Left cardiac atrium (tissue), 4 donors: ENCODE results near the gene ELAPOR1. TPM values are rescaled to one million over a fixed set of nuclear protein-coding genes. Genes with fewer than 3 reads are reported as not detected.

ENCODE experiments used
- ATAC-seq, 2 donors: fragments of 200-7000 bp; cut with Tn5 transposase; one replicate each; pipeline ENCODE4 v1.9.1; 2020; ENCODE audit warnings: mild to moderate bottlenecking in 2 of 2, moderate library complexity in 2 of 2
- DNase-seq: peaks from one replicate; pipeline ENCODE4 v3.0.0-alpha.2; 2020
- intact Hi-C, 2 donors: fragments of 100-400 bp; cut with DNase I; formaldehyde crosslinking; loops; one replicate each; pipeline versions ENCODE4 v1.14.1 to v1.15.1; 2022 to 2023
- total RNA-seq, 2 donors: library from RNA; stranded (reverse); fragmentation: NEBNext Ultra II Directional; extraction: Animal tissue kit (Norgen Biotek cat#: 25700); gene quantifications; one replicate each; pipeline ENCODE4 v1.2.1, GENCODE V29; 2021
- donor health status: DM: no; HTN: yes; CAD: no.
- donor health status: DM: no; HTN: yes; CAD: no; lungs with severe emphysema.
- donor health status: DM: yes; HTN: yes; CAD: no.
- donor health status: Dilated cardiomyopathy.

ELAPOR1 gene
- total RNA-seq, 2 donors from 2014 or later = 0.21 to 0.39 TPM

DNA sequence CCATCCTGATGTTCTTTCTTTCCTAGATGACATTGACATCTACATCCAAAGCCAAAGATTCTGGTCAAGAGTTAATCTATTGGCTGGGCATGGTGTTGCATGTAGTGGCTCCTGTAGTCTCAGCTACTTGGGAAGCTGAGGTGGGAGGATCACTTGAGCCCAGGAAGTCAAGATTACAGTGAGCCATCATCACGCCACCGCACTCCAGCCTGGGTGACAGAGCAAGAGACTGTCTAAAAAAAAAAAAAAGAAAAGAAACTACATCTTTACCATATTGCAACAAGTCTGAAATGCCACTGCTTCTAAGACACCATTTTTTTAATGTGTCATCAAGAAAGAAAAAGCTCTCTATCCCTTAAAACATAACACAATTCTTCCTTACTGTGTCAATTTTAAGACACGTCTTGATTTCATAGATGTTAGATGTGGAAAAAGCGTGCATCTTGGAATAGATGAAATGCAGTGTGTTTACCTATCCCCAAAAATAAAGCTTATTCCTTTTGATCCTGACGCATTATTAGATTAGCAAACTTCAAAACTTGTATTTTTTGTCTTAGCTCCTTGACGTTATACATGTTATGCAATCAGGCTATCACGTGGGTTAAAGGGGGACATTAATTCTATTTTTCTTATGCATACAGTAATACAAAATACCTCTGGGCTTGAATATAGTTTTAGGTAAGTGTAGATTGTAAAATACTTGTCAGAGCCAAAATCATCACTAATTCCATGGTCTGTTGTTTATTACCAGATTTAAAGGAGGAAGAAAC, 46.3 kb downstream of the ELAPOR1 start:
- ATAC-seq = no peak
- intact Hi-C loops = no loop called here

DNA sequence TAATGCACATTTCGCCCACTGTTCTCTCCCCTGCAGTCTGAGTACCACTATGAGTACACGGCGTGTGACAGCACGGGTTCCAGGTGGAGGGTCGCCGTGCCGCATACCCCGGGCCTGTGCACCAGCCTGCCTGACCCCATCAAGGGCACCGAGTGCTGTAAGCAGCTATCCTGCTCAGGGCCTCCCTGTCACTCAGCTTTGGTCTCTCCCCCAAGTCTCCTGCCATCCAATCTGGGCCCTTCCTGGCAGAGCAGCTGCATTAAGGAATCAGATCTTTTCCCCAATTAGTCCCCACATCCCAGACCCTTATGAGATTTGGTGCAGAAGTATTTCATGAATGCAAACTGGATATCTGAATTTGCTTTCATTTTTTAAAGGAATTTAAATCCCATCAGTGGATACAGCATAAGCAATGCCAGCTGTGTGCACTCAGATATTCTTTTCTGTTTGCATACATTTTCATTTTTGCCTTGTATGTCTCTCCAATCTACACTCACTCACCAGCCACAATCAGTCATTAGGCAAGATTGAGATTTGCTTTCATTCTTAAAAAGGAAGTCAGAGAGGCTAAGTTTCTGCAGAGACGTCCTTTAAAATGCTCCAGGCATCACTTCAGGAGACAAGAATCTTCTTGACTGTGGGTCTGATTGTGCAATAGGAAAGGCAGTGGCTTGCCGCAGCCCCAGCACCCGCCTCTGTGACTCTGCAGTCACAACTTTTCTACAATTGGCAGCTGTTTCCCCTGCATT, 48.1 kb downstream of the ELAPOR1 start:
- peak; percentile 39 for DNase-seq
- intact Hi-C loops = no loop called here
- ATAC-seq = peak; percentile 82 to 85

More for the DNA sequence above, 46.3 kb downstream of the ELAPOR1 start:
- no peak for DNase-seq

GRCh38 chr1:109162626-109163025, 48.7 kb downstream of the ELAPOR1 start:
- DNase-seq (no peak), ATAC-seq (no peak)
- intact Hi-C loops = no loop called here

GRCh38 chr1:109163551-109163950, 49.6 kb downstream of the ELAPOR1 start:
- ATAC-seq (peak in 1 of 2 donors; percentile 30), DNase-seq (no peak)
- intact Hi-C loops = no loop called here

Other genes with a start within 250 kb of the ELAPOR1 start
- 10 to 100 TPM in 1 of 2 donors, 1 to 10 TPM in 1; 9.9 to 11.8 TPM for gene GPSM2, start 237.1 kb upstream of the ELAPOR1 start, total RNA-seq
- gene CLCC1, start 150.6 kb upstream of the ELAPOR1 start, total RNA-seq = 10 to 100 TPM; 23.5 to 28.3 TPM
- gene WDR47, start 72.0 kb upstream of the ELAPOR1 start, total RNA-seq = 10 to 100 TPM; 12.2 to 14.8 TPM
- 10 to 100 TPM; 47.1 to 56.7 TPM for gene TAF13, start 38.1 kb upstream of the ELAPOR1 start, total RNA-seq
- gene TMEM167B, start 23.4 kb upstream of the ELAPOR1 start, total RNA-seq = 10 to 100 TPM; 34.3 to 47.2 TPM
- 100 to 1,000 TPM; 109 to 141 TPM for gene SARS1, start 99.8 kb downstream of the ELAPOR1 start, total RNA-seq
- 10 to 100 TPM; 15.6 to 21.1 TPM for gene CELSR2, start 135.4 kb downstream of the ELAPOR1 start, total RNA-seq
- gene PSRC1, start 169.0 kb downstream of the ELAPOR1 start, total RNA-seq = 1 to 10 TPM; 2.3 to 2.5 TPM
- gene MYBPHL, start 192.9 kb downstream of the ELAPOR1 start, total RNA-seq = 100 to 1,000 TPM; 220 to 239 TPM